Nephron (organoid): Measurements from ENCODE around the gene ACSM3.

ENCODE experiments used
- H3K27ac Mint-ChIP-seq, 3 experiments: 2 replicates each; pipeline ENCODE4 v1.8.0; 2020; ENCODE audit warnings: mixed read lengths in 3 of 3, mild to moderate bottlenecking in 2 of 3, moderate library complexity in 1 of 3
- H3K27me3 Mint-ChIP-seq: 2 replicates; pipeline ENCODE4 v1.8.0; 2021; ENCODE audit warnings: low read depth, mild to moderate bottlenecking, moderate library complexity, mixed read lengths
- H3K36me3 Mint-ChIP-seq: 2 replicates; pipeline ENCODE4 v1.8.0; 2020; ENCODE audit warnings: low read depth, mixed read lengths
- H3K4me1 Mint-ChIP-seq: 2 replicates; pipeline ENCODE4 v1.8.0; 2020; ENCODE audit warnings: mixed read lengths
- H3K4me3 Mint-ChIP-seq, 3 experiments: 2 replicates each; pipeline ENCODE4 v1.8.0; 2020; ENCODE audit warnings: mild to moderate bottlenecking in 3 of 3, mixed read lengths in 3 of 3, moderate library complexity in 2 of 3
- H3K9me3 Mint-ChIP-seq: 2 replicates; pipeline ENCODE4 v1.8.0; 2020; ENCODE audit warnings: mixed read lengths
- TF ChIP-seq, protein P1 (sequence below), 3 experiments: fragments of 200-600 bp; sonication (generic); IDR thresholded peaks; one replicate each; pipeline ENCODE4 v1.5.0; 2021; ENCODE audit warnings: antibody characterized with exemption in 3 of 3; ENCODE audit not compliant: unreplicated experiment in 3 of 3

Gene ACSM3

DNA sequence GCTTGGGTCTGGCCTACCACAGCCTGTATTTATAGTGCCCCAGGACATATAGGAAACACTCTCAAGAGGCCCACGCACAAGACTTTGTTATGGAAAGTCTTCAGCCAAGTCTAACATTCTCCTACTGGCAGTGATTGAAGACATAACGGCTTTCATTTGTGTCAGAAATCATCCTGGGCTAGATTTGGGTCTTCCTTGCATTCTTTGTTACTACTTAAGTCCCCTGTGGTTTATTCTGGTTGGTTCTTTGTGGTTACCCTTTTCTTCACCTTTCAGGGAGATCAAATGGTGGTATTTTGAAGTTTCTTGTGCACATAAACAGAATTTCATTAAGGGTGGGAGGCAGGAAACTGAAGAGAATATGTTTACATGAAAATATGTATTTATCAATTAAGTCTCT lies 80.2 kb downstream of the ACSM3 start:
- Mint-ChIP-seq H3K36me3 (peaks cover 28% of the 10 kb centered on the region), H3K4me3 (no peak overlapping the region), H3K9me3 (no peaks in the 10 kb centered on the region), H3K4me1 (no peaks in the 10 kb centered on the region), H3K27me3 (no peaks in the 10 kb centered on the region), H3K27ac (no peak overlapping the region)
- TF ChIP-seq, protein P1, sequence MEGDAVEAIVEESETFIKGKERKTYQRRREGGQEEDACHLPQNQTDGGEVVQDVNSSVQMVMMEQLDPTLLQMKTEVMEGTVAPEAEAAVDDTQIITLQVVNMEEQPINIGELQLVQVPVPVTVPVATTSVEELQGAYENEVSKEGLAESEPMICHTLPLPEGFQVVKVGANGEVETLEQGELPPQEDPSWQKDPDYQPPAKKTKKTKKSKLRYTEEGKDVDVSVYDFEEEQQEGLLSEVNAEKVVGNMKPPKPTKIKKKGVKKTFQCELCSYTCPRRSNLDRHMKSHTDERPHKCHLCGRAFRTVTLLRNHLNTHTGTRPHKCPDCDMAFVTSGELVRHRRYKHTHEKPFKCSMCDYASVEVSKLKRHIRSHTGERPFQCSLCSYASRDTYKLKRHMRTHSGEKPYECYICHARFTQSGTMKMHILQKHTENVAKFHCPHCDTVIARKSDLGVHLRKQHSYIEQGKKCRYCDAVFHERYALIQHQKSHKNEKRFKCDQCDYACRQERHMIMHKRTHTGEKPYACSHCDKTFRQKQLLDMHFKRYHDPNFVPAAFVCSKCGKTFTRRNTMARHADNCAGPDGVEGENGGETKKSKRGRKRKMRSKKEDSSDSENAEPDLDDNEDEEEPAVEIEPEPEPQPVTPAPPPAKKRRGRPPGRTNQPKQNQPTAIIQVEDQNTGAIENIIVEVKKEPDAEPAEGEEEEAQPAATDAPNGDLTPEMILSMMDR (IDR thresholded peaks at IDR 0.05; ENCODE audit: unreplicated experiment in 3 of 3) = no peak

DNA sequence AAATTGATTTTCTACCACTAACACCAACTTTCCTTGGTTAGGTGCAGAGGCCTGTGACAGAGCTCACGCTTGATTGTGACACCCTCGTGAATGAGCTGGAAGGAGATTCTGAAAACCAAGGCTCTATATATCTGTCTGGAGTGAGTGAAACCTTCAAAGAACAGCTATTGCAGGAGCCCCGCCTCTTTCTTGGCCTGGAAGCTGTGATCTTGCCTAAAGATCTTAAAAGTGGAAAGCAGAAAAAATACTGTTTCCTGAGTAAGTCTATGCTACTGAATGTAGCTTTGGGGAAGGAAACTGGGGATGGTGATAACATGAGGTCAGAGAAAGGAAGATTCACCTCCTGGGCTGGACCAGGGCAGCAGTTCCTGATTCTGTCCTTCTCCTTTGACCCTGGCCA lies 80.8 kb downstream of the ACSM3 start:
- TF ChIP-seq, protein P1 (IDR thresholded peaks at IDR 0.05; ENCODE audit: unreplicated experiment in 3 of 3) = no peak
- Mint-ChIP-seq H3K27me3 (no peaks in the 10 kb centered on the region), H3K9me3 (no peaks in the 10 kb centered on the region), H3K27ac (no peak overlapping the region), H3K36me3 (peaks cover 28% of the 10 kb centered on the region), H3K4me1 (no peaks in the 10 kb centered on the region), H3K4me3 (no peak overlapping the region)

DNA sequence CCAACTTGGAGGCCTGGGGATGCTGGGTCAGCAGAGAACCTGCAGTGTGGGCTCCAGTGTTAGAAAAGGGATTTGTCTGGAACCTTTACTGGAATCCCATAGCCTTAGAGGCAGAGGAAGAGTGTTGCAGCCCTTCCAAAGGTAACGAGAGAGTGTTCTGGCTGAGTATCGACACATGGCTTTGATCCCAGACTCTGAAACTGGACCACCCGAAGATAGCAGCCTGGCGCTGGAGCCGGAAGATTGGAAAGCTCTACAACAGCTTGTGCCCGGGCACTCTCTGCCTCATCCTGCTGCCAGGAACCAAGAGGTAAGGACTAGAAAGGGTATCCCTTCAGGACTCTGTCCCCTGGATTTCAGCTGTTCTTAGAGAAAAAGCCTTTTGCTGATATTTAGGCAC lies 82.2 kb downstream of the ACSM3 start:
- Mint-ChIP-seq H3K27me3 (no peaks in the 10 kb centered on the region), H3K27ac (no peak overlapping the region), H3K9me3 (no peaks in the 10 kb centered on the region), H3K36me3 (peaks cover 23% of the 10 kb centered on the region), H3K4me3 (no peak overlapping the region), H3K4me1 (peaks cover 12% of the 10 kb centered on the region)
- TF ChIP-seq, protein P1 (IDR thresholded peaks at IDR 0.05; ENCODE audit: unreplicated experiment in 3 of 3) = no peak

DNA sequence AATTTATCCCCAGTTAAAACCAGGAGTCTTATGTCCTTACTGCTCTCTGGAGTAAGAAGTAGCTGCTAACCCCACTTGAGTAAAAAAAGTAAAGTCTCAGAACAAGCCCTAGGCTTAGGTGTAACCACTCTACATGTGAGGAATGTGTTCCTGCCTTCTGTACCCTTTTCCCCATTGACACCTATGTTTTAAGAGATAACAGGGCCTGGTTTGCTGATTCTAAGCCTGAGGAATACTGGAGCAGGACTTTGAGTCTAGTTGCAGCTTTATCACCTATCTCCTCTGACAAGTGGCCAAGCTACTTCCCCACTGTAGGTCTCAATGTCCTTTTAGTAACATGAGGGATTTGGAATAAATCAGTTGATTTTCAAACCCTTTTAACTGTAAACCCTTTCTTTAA lies 82.7 kb downstream of the ACSM3 start:
- TF ChIP-seq, protein P1 (IDR thresholded peaks at IDR 0.05; ENCODE audit: unreplicated experiment in 3 of 3) = no peak
- Mint-ChIP-seq H3K36me3 (peaks cover 19% of the 10 kb centered on the region), H3K27me3 (no peaks in the 10 kb centered on the region), H3K27ac (no peak overlapping the region), H3K4me1 (peaks cover 17% of the 10 kb centered on the region), H3K4me3 (no peak overlapping the region), H3K9me3 (no peaks in the 10 kb centered on the region)
